Ascending aorta (tissue), 2 donors: ENCODE measurements around the gene TGM1. TPM values are rescaled to one million over a fixed set of nuclear protein-coding genes. Genes with fewer than 3 reads are reported as not detected.

ENCODE experiments used
- DNase-seq, 2 donors: peaks; one replicate each; pipeline ENCODE4 v3.0.0-alpha.2; 2019; ENCODE audit warnings: low spot score in 2 of 2
- H3K27ac ChIP-seq, 2 donors: fragments of 200-600 bp; sonication (generic); one replicate each; pipeline ENCODE4 v1.5.1; 2016 to 2017; ENCODE audit warnings: mild to moderate bottlenecking in 1 of 2
- H3K27me3 ChIP-seq: fragments of 200-600 bp; sonication (generic); one replicate; pipeline ENCODE4 v1.5.1; 2017
- H3K36me3 ChIP-seq, 2 donors: fragments of 200-600 bp; sonication (generic); one replicate each; pipeline ENCODE4 v1.5.1; 2016
- H3K4me1 ChIP-seq, 2 donors: fragments of 200-600 bp; sonication (generic); one replicate each; pipeline ENCODE4 v1.5.1; 2016 to 2017; ENCODE audit warnings: mild to moderate bottlenecking in 1 of 2
- H3K4me3 ChIP-seq, 2 donors: fragments of 200-600 bp; sonication (generic); one replicate each; pipeline ENCODE4 v1.5.1; 2016 to 2017; ENCODE audit warnings: mild to moderate bottlenecking in 1 of 2
- H3K9me3 ChIP-seq, 2 donors: fragments of 200-600 bp; sonication (generic); one replicate each; pipeline ENCODE4 v1.5.1; 2016
- CTCF ChIP-seq, 3 experiments: fragments of 200-600 bp in 2 of 3; fragments of 450-650 bp in 1 of 3; sonication (generic) in 2 of 3; IDR thresholded peaks; one replicate each; pipeline ENCODE4 v1.5.1; 2016 to 2019; ENCODE audit warnings: antibody characterized with exemption in 3 of 3, mild to moderate bottlenecking in 1 of 3, moderate library complexity in 1 of 3
- intact Hi-C: fragments of 100-400 bp; cut with DNase I; formaldehyde crosslinking; loops from one replicate; pipeline ENCODE4 v1.15.1; 2023
- total RNA-seq: library from RNA; depleted of rRNA; stranded (reverse); fragments of >200 nt; gene quantifications from one replicate; pipeline ENCODE4 v1.1.0, GENCODE V29; 2016

Gene TGM1
- total RNA-seq, 1 donor from 2014 or later = 1.7 TPM

- H3K27ac ChIP-seq = no peak overlapping the region
- H3K4me3 ChIP-seq = no peak overlapping the region
- peaks cover 0 to 8% of the 10 kb centered on the region in 2 donors for H3K4me1 ChIP-seq
- TF ChIP-seq CTCF (IDR thresholded peaks at IDR 0.05) = no peak
- intact Hi-C loops = no loop called here
- DNase-seq = no peak
- H3K36me3 ChIP-seq = peaks cover 4 to 26% of the 10 kb centered on the region in 2 donors
- H3K9me3 ChIP-seq = no peaks in the 10 kb centered on the region
- no peaks in the 10 kb centered on the region for H3K27me3 ChIP-seq
These were observed 5.2 kb upstream of the TGM1 start for GRCh38 chr14:24268225-24268624.

- Histone ChIP-seq H3K36me3 (peaks cover 4 to 26% of the 10 kb centered on the region in 2 donors), H3K9me3 (no peaks in the 10 kb centered on the region), H3K4me3 (no peak overlapping the region), H3K27ac (no peak overlapping the region), H3K27me3 (no peaks in the 10 kb centered on the region), H3K4me1 (peaks cover 0 to 8% of the 10 kb centered on the region in 2 donors)
- DNase-seq = no peak
- TF ChIP-seq CTCF (IDR thresholded peaks at IDR 0.05) = no peak
- intact Hi-C loops = no loop called here
These were observed 4.5 kb upstream of the TGM1 start for GRCh38 chr14:24267516-24267915.

- intact Hi-C loops = no loop called here
- TF ChIP-seq CTCF (IDR thresholded peaks at IDR 0.05) = no peak
- Histone ChIP-seq H3K36me3 (peaks cover 4 to 26% of the 10 kb centered on the region in 2 donors), H3K27me3 (no peaks in the 10 kb centered on the region), H3K27ac (no peak overlapping the region), H3K4me1 (peaks cover 0 to 4% of the 10 kb centered on the region in 2 donors), H3K9me3 (no peaks in the 10 kb centered on the region), H3K4me3 (no peak overlapping the region)
- DNase-seq = no peak
These were observed 3.6 kb upstream of the TGM1 start for GRCh38 chr14:24266344-24267244.

- Histone ChIP-seq H3K4me3 (no peak overlapping the region), H3K36me3 (peaks cover 4 to 21% of the 10 kb centered on the region in 2 donors), H3K9me3 (no peaks in the 10 kb centered on the region), H3K27ac (no peak overlapping the region), H3K27me3 (no peaks in the 10 kb centered on the region), H3K4me1 (no peaks in the 10 kb centered on the region)
- intact Hi-C loops = no loop called here
- no peak for TF ChIP-seq CTCF (IDR thresholded peaks at IDR 0.05)
- no peak for DNase-seq
These were observed 1.3 kb upstream of the TGM1 start for GRCh38 chr14:24264298-24264697.

GRCh38 chr14:24263848-24264247, 871 bp upstream of the TGM1 start:
- Histone ChIP-seq H3K4me3 (no peak overlapping the region), H3K27ac (no peak overlapping the region), H3K4me1 (no peaks in the 10 kb centered on the region), H3K9me3 (no peaks in the 10 kb centered on the region), H3K36me3 (peaks cover 4 to 17% of the 10 kb centered on the region in 2 donors), H3K27me3 (no peaks in the 10 kb centered on the region)
- no peak for DNase-seq
- intact Hi-C loops = no loop called here
- no peak for TF ChIP-seq CTCF (IDR thresholded peaks at IDR 0.05)
